C1 segment of cervical spinal cord (tissue), 14 donors: ENCODE measurements around the gene RMC1.

Source experiments
- DNase-seq, 14 donors: peaks; one replicate each; lab custom pipeline; 2025; lab: John Stamatoyannopoulos, UW

RMC1 gene

GRCh38 chr18:23580677-23581367 lies 77.5 kb downstream of the RMC1 start:
- no peak for DNase-seq
